Bladder microvascular endothelial cell (primary cell): ENCODE measurements around the gene TRMT5. TPM values are rescaled to one million over a fixed set of nuclear protein-coding genes. Genes with fewer than 3 reads are reported as not detected.

Experiments
- total RNA-seq: library from RNA; depleted of rRNA; stranded (reverse); fragments of >200 nt; gene quantifications from 2 replicates; pipeline ENCODE4 v1.2.3, GENCODE V29; 2014

TRMT5 gene, protein sequence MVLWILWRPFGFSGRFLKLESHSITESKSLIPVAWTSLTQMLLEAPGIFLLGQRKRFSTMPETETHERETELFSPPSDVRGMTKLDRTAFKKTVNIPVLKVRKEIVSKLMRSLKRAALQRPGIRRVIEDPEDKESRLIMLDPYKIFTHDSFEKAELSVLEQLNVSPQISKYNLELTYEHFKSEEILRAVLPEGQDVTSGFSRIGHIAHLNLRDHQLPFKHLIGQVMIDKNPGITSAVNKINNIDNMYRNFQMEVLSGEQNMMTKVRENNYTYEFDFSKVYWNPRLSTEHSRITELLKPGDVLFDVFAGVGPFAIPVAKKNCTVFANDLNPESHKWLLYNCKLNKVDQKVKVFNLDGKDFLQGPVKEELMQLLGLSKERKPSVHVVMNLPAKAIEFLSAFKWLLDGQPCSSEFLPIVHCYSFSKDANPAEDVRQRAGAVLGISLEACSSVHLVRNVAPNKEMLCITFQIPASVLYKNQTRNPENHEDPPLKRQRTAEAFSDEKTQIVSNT
- 5.5 and 10.4 TPM in 2 replicates for total RNA-seq

GRCh38 chr14:60980811-60981632, at the start of gene TRMT5, which contains the start of gene SLC38A6:
Gene TRMT5 (minus strand): TSS chr14:60981079. CDS start chr14:60980973, 106 bp downstream.
Gene SLC38A6 (plus strand): TSS chr14:60981245. CDS start chr14:60981278, 33 bp downstream.

Other genes starting within 250 kb of the TRMT5 start
- gene MNAT1, start 246.3 kb downstream of the TRMT5 start, total RNA-seq: 23.2 and 41.2 TPM in 2 replicates
- gene SLC38A6, start 166 bp upstream of the TRMT5 start, total RNA-seq: 16.0 and 26.9 TPM in 2 replicates